Liver (tissue), 3 donors: Measurements from ENCODE around the gene ODC1.

Experiments used
- GABPA ChIP-seq, 2 donors: IDR thresholded peaks in 1 of 2; conservative IDR thresholded peaks in 1 of 2; 2 replicates each; pipeline ENCODE4 v1.6.1; 2016; ENCODE audit warnings: antibody characterized with exemption in 2 of 2, mild to moderate bottlenecking in 1 of 2, moderate library complexity in 1 of 2
- RXRA ChIP-seq, 2 donors: IDR thresholded peaks; 2 replicates each; pipeline ENCODE4 v1.6.1; 2017 to 2018; ENCODE audit warnings: antibody characterized with exemption in 2 of 2, mild to moderate bottlenecking in 1 of 2
- TAF1 ChIP-seq: conservative IDR thresholded peaks from 2 replicates; pipeline ENCODE4 v1.6.1; 2016; ENCODE audit warnings: antibody characterized with exemption, mild to moderate bottlenecking
- YY1 ChIP-seq: IDR thresholded peaks from 2 replicates; pipeline ENCODE4 v1.6.1; 2016; ENCODE audit warnings: antibody characterized with exemption, mild to moderate bottlenecking
- TF ChIP-seq, protein P1 (sequence below): fragments of 150-350 bp; IDR thresholded peaks from 2 replicates; pipeline ENCODE4 v1.5.1; 2017; ENCODE audit warnings: improper control_type of control experiment, low read depth, low read length; ENCODE audit not compliant: missing input control
- TF ChIP-seq, protein P2 (sequence below): IDR thresholded peaks from 2 replicates; pipeline ENCODE4 v1.6.1; 2016; ENCODE audit warnings: antibody characterized with exemption, mild to moderate bottlenecking
- TF ChIP-seq, protein P3 (sequence below): IDR thresholded peaks from 2 replicates; pipeline ENCODE4 v1.6.1; 2016; ENCODE audit warnings: antibody characterized with exemption
- donor health status: healthy.
- donor health status: healthy.

DNA sequence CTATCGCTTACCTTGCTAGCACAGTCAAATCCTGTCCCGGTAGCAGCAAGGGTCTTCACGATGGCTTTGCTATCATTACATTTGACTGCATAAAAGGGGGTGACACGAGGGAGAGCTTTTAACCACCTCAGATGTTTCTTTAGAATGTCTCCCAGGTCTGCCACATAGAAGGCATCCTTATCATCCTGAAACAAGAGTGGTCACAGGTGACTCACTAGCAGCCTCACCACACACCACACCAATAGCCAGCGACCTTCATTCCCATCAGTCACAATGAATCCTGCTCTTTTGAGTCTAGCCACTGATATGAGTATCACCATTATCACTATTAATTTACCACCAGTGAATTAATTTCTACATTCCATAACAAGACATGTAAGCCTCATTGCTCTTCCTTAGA lies 3.7 kb downstream of the ODC1 start:
- TF ChIP-seq, protein P1, sequence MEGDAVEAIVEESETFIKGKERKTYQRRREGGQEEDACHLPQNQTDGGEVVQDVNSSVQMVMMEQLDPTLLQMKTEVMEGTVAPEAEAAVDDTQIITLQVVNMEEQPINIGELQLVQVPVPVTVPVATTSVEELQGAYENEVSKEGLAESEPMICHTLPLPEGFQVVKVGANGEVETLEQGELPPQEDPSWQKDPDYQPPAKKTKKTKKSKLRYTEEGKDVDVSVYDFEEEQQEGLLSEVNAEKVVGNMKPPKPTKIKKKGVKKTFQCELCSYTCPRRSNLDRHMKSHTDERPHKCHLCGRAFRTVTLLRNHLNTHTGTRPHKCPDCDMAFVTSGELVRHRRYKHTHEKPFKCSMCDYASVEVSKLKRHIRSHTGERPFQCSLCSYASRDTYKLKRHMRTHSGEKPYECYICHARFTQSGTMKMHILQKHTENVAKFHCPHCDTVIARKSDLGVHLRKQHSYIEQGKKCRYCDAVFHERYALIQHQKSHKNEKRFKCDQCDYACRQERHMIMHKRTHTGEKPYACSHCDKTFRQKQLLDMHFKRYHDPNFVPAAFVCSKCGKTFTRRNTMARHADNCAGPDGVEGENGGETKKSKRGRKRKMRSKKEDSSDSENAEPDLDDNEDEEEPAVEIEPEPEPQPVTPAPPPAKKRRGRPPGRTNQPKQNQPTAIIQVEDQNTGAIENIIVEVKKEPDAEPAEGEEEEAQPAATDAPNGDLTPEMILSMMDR: no peak
- no peak for TF ChIP-seq RXRA (IDR thresholded peaks at IDR 0.05)
- TF ChIP-seq YY1: no peak
- TF ChIP-seq GABPA (IDR thresholded peaks at IDR 0.05 in 1 of 2, conservative IDR thresholded peaks at IDR 0.05 in 1 of 2): no peak
- TF ChIP-seq, protein P2, sequence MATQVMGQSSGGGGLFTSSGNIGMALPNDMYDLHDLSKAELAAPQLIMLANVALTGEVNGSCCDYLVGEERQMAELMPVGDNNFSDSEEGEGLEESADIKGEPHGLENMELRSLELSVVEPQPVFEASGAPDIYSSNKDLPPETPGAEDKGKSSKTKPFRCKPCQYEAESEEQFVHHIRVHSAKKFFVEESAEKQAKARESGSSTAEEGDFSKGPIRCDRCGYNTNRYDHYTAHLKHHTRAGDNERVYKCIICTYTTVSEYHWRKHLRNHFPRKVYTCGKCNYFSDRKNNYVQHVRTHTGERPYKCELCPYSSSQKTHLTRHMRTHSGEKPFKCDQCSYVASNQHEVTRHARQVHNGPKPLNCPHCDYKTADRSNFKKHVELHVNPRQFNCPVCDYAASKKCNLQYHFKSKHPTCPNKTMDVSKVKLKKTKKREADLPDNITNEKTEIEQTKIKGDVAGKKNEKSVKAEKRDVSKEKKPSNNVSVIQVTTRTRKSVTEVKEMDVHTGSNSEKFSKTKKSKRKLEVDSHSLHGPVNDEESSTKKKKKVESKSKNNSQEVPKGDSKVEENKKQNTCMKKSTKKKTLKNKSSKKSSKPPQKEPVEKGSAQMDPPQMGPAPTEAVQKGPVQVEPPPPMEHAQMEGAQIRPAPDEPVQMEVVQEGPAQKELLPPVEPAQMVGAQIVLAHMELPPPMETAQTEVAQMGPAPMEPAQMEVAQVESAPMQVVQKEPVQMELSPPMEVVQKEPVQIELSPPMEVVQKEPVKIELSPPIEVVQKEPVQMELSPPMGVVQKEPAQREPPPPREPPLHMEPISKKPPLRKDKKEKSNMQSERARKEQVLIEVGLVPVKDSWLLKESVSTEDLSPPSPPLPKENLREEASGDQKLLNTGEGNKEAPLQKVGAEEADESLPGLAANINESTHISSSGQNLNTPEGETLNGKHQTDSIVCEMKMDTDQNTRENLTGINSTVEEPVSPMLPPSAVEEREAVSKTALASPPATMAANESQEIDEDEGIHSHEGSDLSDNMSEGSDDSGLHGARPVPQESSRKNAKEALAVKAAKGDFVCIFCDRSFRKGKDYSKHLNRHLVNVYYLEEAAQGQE: no peak
- TF ChIP-seq, protein P3, sequence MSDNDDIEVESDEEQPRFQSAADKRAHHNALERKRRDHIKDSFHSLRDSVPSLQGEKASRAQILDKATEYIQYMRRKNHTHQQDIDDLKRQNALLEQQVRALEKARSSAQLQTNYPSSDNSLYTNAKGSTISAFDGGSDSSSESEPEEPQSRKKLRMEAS: no peak
- no peak for TF ChIP-seq TAF1
